ENCODE results near the gene DUOXA2.
"Not testable (repeated sequence)": the region's sequence is repeated elsewhere in the genome, so short reads cannot be mapped to it uniquely, and the experiment has no call there.

DNA sequence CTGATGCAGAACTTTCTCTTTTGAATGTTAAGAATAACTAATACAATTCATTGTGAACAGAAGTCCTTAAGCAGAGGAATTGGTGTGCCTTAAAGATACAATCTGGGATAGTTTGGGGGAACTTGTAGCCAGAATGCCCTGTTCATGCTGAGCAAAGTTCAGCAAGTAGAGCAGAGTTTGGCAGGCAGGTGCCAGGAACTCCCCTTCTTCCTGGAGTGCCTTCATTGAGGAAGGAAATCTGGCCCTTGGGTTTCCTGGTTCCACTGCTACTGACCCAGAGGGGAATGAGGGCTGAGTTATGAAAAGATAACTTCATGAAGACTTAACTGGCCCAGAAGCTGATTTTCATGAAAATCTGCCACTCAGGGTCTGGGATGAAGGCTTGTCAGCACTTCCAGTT, 40.5 kb upstream of the DUOXA2 start:
- TF ChIP-seq, protein P1, sequence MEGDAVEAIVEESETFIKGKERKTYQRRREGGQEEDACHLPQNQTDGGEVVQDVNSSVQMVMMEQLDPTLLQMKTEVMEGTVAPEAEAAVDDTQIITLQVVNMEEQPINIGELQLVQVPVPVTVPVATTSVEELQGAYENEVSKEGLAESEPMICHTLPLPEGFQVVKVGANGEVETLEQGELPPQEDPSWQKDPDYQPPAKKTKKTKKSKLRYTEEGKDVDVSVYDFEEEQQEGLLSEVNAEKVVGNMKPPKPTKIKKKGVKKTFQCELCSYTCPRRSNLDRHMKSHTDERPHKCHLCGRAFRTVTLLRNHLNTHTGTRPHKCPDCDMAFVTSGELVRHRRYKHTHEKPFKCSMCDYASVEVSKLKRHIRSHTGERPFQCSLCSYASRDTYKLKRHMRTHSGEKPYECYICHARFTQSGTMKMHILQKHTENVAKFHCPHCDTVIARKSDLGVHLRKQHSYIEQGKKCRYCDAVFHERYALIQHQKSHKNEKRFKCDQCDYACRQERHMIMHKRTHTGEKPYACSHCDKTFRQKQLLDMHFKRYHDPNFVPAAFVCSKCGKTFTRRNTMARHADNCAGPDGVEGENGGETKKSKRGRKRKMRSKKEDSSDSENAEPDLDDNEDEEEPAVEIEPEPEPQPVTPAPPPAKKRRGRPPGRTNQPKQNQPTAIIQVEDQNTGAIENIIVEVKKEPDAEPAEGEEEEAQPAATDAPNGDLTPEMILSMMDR (IDR thresholded peaks at IDR 0.05), result not testable (repeated sequence)
- not testable (repeated sequence) for TF ChIP-seq CHD2 (IDR thresholded peaks at IDR 0.05; ENCODE audit: low read length, partially characterized antibody); NPAS2 (CRISPR knock-in tag; IDR thresholded peaks at IDR 0.05; ENCODE audit: borderline replicate concordance); POLR2A (IDR thresholded peaks at IDR 0.05; ENCODE audit: low read length)
